ENCODE results near the gene SLC43A2. TPM values are rescaled to one million over a fixed set of nuclear protein-coding genes. Genes with fewer than 3 reads are reported as not detected.

Gene SLC43A2
- polyA plus RNA-seq (12.7 to 17.0 TPM (median 13.9 TPM) in 3 replicates), polyA minus RNA-seq (17.8 to 39.3 TPM (median 26.5 TPM) in 3 replicates)
- polyA plus RNA-seq (2011; ENCODE audit: low read depth), result 2.7 TPM
- 7.4 and 11.8 TPM in 2 replicates for polyA plus RNA-seq (2011; cell fraction: cytosol; rRNA removed)
- polyA plus RNA-seq (2011; cell fraction: nucleus; rRNA removed), result 35.3 and 40.2 TPM in 2 replicates
- 4.9 and 14.3 TPM in 2 replicates for polyA plus RNA-seq (2012; ENCODE audit: low replicate concordance)
- polyA minus RNA-seq (2011; cell fraction: cytosol; rRNA and poly(A)+ RNA removed), result 37.4 TPM
- polyA minus RNA-seq (2011; cell fraction: nucleus; rRNA and poly(A)+ RNA removed), result 38.0 and 53.4 TPM in 2 replicates

DNA sequence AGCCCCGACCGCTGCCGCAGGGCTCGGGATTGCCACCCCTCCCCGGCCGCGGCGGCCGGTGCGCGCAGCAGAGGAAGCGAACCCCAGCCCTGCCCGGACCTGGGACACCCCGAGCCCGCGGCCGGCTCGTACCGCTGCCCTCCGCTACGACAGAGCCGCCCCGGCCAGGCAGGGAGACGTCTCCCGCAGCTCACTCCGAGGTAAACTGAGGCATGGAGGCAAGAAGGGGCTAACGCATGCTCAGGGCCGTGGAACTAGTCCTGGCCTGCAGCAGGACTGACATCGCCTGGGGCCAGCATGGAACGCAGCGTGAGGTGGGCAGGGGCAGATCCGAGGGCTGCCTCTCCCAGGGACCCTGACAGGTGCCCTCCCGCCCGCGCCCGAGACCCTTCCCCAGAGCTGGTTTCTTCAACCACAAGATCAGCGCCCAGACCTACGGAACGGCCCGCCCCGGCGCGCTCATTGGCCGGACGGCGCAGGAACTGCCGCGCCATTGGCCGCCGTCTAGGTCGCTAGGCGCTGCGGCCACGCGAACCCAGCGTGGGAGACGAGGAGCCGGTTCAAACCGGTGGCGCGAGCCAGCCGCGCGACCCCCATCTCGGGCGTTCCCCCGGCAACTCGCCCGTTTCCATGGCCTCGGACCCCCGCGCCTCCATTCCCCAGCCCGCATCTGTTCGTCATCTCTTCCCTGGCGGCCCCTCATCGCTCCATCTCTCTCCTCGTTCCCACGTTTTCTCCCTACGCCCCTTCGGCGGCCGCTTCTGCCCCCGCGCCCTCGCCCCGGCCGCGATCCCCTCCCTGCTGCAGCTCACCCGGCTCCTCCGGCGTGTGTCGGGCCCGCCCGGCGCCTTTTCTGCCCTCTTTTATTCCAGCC lies at the start of gene SLC43A2:
TSS of gene SLC43A2 (minus strand) at position 853 of the 874 bp plus-strand sequence. CDS start 960 bp downstream, outside the sequence.
- FAIRE-seq (no peak), DNase-seq (ENCODE audit: low read depth, low spot score) (no peak)
- no peaks in the 10 kb centered on the region for H3K79me2 ChIP-seq (ENCODE audit: control insufficient read depth, insufficient read depth, low read length)
- dilution Hi-C loops (cut with MboI; ENCODE audit: extremely low pct_ligation_motif_present, low sequenced_read_pairs), result no loop called here
- peak within 1 kb of the TSS; percentile 95 for H3K4me2 ChIP-seq (ENCODE audit: control insufficient read depth, extremely low read depth, insufficient read depth, low read depth, low read length)
- H3K4me1 ChIP-seq (ENCODE audit: control insufficient read depth, extremely low read depth, insufficient read depth, low read length), result peaks cover 8% of the 10 kb centered on the region
- peak within 1 kb of the TSS; percentile 74 to 76 (median 76) for H3K4me3 ChIP-seq (ENCODE audit: control insufficient read depth in 2 of 3, extremely low read depth in 1 of 3, insufficient read depth in 2 of 3, low read depth in 1 of 3, low read length in 3 of 3)
- H4K20me1 ChIP-seq (ENCODE audit: control insufficient read depth, extremely low read depth, insufficient read depth, low read length), result no peaks in the 10 kb centered on the region
- peak within 1 kb of the TSS; percentile 97 for H2AFZ ChIP-seq (ENCODE audit: control insufficient read depth, low read length)
- peak within 1 kb of the TSS; percentile 73 for H3K9ac ChIP-seq (ENCODE audit: control insufficient read depth, extremely low read depth, insufficient read depth, low read length)
- TF ChIP-seq, protein P1, sequence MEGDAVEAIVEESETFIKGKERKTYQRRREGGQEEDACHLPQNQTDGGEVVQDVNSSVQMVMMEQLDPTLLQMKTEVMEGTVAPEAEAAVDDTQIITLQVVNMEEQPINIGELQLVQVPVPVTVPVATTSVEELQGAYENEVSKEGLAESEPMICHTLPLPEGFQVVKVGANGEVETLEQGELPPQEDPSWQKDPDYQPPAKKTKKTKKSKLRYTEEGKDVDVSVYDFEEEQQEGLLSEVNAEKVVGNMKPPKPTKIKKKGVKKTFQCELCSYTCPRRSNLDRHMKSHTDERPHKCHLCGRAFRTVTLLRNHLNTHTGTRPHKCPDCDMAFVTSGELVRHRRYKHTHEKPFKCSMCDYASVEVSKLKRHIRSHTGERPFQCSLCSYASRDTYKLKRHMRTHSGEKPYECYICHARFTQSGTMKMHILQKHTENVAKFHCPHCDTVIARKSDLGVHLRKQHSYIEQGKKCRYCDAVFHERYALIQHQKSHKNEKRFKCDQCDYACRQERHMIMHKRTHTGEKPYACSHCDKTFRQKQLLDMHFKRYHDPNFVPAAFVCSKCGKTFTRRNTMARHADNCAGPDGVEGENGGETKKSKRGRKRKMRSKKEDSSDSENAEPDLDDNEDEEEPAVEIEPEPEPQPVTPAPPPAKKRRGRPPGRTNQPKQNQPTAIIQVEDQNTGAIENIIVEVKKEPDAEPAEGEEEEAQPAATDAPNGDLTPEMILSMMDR (optimal IDR thresholded peaks at IDR 0.05 in 1 of 3, IDR thresholded peaks at IDR 0.05 in 1 of 3, conservative IDR thresholded peaks at IDR 0.05 in 1 of 3; ENCODE audit: extremely low read depth in 1 of 3, insufficient read depth in 2 of 3, low read length in 3 of 3), result no peak
- TF ChIP-seq EZH2 (IDR thresholded peaks at IDR 0.05; ENCODE audit: low read length), result peak; percentile 13
- H3K27me3 ChIP-seq (ENCODE audit: control insufficient read depth, extremely low read depth, insufficient read depth, low read length), result peaks cover 6% of the 10 kb centered on the region
- peak within 1 kb of the TSS; percentile 43 for H3K27ac ChIP-seq (ENCODE audit: control insufficient read depth, insufficient read depth, low read length)
- no peaks in the 10 kb centered on the region for H3K9me3 ChIP-seq (ENCODE audit: control insufficient read depth, low read depth, low read length)
- peaks cover 0 to 5% of the 10 kb centered on the region in 2 experiments for H3K36me3 ChIP-seq (ENCODE audit: control insufficient read depth in 2 of 2, extremely low read depth in 1 of 2, insufficient read depth in 2 of 2, low read length in 2 of 2)
- H3K9me1 ChIP-seq (ENCODE audit: control insufficient read depth, extremely low read depth, insufficient read depth, low read length), result no peaks in the 10 kb centered on the region

DNA sequence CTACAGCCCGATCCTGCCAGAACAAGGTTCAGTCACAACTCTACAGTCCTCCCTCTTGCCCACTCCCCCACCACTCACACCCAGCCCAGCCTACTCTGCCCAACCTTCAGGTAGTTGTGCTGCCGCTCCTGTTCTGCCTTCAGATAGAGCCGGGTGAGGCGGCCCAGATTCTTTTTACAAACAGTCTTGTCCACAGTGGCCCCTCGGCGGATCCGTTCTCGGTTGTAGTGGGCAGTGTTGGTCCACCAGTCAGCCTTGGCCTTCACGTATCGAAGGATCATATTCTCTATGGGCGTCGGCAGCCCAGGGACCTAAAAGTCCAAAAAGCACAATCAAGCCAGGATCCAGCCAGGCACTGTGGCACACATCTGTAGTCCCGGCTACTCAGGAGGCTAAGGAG lies 47.8 kb upstream of the SLC43A2 start:
- H3K4me3 ChIP-seq (ENCODE audit: control insufficient read depth in 2 of 3, extremely low read depth in 1 of 3, insufficient read depth in 2 of 3, low read depth in 1 of 3, low read length in 3 of 3), result no peak overlapping the region
- no peak overlapping the region for H3K27ac ChIP-seq (ENCODE audit: control insufficient read depth, insufficient read depth, low read length)
- dilution Hi-C loops (cut with MboI; ENCODE audit: extremely low pct_ligation_motif_present, low sequenced_read_pairs), result no loop called here
- no peaks in the 10 kb centered on the region for H3K9me3 ChIP-seq (ENCODE audit: control insufficient read depth, low read depth, low read length)
- H3K9me1 ChIP-seq (ENCODE audit: control insufficient read depth, extremely low read depth, insufficient read depth, low read length), result no peaks in the 10 kb centered on the region
- no peaks in the 10 kb centered on the region for H4K20me1 ChIP-seq (ENCODE audit: control insufficient read depth, extremely low read depth, insufficient read depth, low read length)
- no peaks in the 10 kb centered on the region for H3K27me3 ChIP-seq (ENCODE audit: control insufficient read depth, extremely low read depth, insufficient read depth, low read length)
- no peaks in the 10 kb centered on the region for H3K4me1 ChIP-seq (ENCODE audit: control insufficient read depth, extremely low read depth, insufficient read depth, low read length)
- H3K79me2 ChIP-seq (ENCODE audit: control insufficient read depth, insufficient read depth, low read length), result peaks cover 8% of the 10 kb centered on the region
- TF ChIP-seq, protein P1 (optimal IDR thresholded peaks at IDR 0.05 in 1 of 3, IDR thresholded peaks at IDR 0.05 in 1 of 3, conservative IDR thresholded peaks at IDR 0.05 in 1 of 3; ENCODE audit: extremely low read depth in 1 of 3, insufficient read depth in 2 of 3, low read length in 3 of 3), result no peak
- TF ChIP-seq EZH2 (IDR thresholded peaks at IDR 0.05; ENCODE audit: low read length), result no peak
- DNase-seq (ENCODE audit: low read depth, low spot score) (no peak), FAIRE-seq (no peak)
- H3K4me2 ChIP-seq (ENCODE audit: control insufficient read depth, extremely low read depth, insufficient read depth, low read depth, low read length), result no peak overlapping the region
- no peak overlapping the region for H3K9ac ChIP-seq (ENCODE audit: control insufficient read depth, extremely low read depth, insufficient read depth, low read length)
- no peak overlapping the region for H2AFZ ChIP-seq (ENCODE audit: control insufficient read depth, low read length)
- H3K36me3 ChIP-seq (ENCODE audit: control insufficient read depth in 2 of 2, extremely low read depth in 1 of 2, insufficient read depth in 2 of 2, low read length in 2 of 2), result peaks cover 66 to 73% of the 10 kb centered on the region in 2 experiments
